ENCODE results near the gene EPB41L2.

The EPB41L2 gene

GRCh38 chr6:130895516-130895915 is 167.5 kb downstream of the EPB41L2 start:
- no peaks in the 10 kb centered on the region for H3K4me1 ChIP-seq (ENCODE audit: control insufficient read depth in 1 of 2, insufficient read depth in 1 of 2, low read depth in 1 of 2, low read length in 1 of 2)
- no peaks in the 10 kb centered on the region for H3K9me3 ChIP-seq
- H3K27ac ChIP-seq: no peak overlapping the region
- TF ChIP-seq, protein P1, sequence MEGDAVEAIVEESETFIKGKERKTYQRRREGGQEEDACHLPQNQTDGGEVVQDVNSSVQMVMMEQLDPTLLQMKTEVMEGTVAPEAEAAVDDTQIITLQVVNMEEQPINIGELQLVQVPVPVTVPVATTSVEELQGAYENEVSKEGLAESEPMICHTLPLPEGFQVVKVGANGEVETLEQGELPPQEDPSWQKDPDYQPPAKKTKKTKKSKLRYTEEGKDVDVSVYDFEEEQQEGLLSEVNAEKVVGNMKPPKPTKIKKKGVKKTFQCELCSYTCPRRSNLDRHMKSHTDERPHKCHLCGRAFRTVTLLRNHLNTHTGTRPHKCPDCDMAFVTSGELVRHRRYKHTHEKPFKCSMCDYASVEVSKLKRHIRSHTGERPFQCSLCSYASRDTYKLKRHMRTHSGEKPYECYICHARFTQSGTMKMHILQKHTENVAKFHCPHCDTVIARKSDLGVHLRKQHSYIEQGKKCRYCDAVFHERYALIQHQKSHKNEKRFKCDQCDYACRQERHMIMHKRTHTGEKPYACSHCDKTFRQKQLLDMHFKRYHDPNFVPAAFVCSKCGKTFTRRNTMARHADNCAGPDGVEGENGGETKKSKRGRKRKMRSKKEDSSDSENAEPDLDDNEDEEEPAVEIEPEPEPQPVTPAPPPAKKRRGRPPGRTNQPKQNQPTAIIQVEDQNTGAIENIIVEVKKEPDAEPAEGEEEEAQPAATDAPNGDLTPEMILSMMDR (IDR thresholded peaks at IDR 0.05): no peak
- no peaks in the 10 kb centered on the region for H3K36me3 ChIP-seq
- no peaks in the 10 kb centered on the region for H3K27me3 ChIP-seq
- H3K4me3 ChIP-seq (ENCODE audit: low read depth in 1 of 2, low read length in 1 of 2): no peak overlapping the region

DNA sequence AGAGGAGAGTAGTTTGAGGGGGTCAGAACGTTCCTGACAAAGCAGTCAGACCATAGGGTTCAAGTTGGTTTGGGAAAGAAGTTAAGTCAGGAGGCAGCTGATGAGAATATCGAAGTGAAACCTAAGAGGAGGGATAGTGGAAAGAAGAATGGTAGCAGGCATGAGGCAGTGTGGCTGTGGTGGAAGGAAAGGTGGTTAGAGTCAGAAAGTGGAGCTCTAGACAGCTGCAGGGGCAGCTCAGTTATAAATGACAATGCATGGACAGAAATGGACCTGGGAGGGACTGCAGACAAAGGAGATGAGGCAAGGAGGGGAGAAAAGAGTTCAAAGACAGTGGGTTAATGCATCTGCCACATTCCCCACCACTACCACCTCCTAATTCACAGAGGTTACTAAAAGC is 169.3 kb downstream of the EPB41L2 start:
- no peak overlapping the region for H3K27ac ChIP-seq
- no peaks in the 10 kb centered on the region for H3K4me1 ChIP-seq (ENCODE audit: control insufficient read depth in 1 of 2, insufficient read depth in 1 of 2, low read depth in 1 of 2, low read length in 1 of 2)
- H3K4me3 ChIP-seq (ENCODE audit: low read depth in 1 of 2, low read length in 1 of 2): no peak overlapping the region
- H3K27me3 ChIP-seq: no peaks in the 10 kb centered on the region
- TF ChIP-seq, protein P1 (IDR thresholded peaks at IDR 0.05): no peak
- H3K9me3 ChIP-seq: no peaks in the 10 kb centered on the region
- no peaks in the 10 kb centered on the region for H3K36me3 ChIP-seq

- Histone ChIP-seq H3K4me3 (ENCODE audit: low read depth in 1 of 2, low read length in 1 of 2) (no peak overlapping the region), H3K36me3 (no peaks in the 10 kb centered on the region), H3K27ac (no peak overlapping the region), H3K4me1 (ENCODE audit: control insufficient read depth in 1 of 2, insufficient read depth in 1 of 2, low read depth in 1 of 2, low read length in 1 of 2) (no peaks in the 10 kb centered on the region), H3K27me3 (no peaks in the 10 kb centered on the region), H3K9me3 (no peaks in the 10 kb centered on the region)
- TF ChIP-seq, protein P1 (IDR thresholded peaks at IDR 0.05): no peak
These were observed 169.8 kb downstream of the EPB41L2 start for GRCh38 chr6:130893277-130893676.

- TF ChIP-seq, protein P1 (IDR thresholded peaks at IDR 0.05): no peak
- Histone ChIP-seq H3K27ac (no peak overlapping the region), H3K4me3 (ENCODE audit: low read depth in 1 of 2, low read length in 1 of 2) (no peak overlapping the region), H3K4me1 (ENCODE audit: control insufficient read depth in 1 of 2, insufficient read depth in 1 of 2, low read depth in 1 of 2, low read length in 1 of 2) (no peaks in the 10 kb centered on the region), H3K27me3 (no peaks in the 10 kb centered on the region), H3K36me3 (no peaks in the 10 kb centered on the region), H3K9me3 (no peaks in the 10 kb centered on the region)
These were observed 172.5 kb downstream of the EPB41L2 start for GRCh38 chr6:130890521-130890971.

- Histone ChIP-seq H3K27ac (no peak overlapping the region), H3K27me3 (no peaks in the 10 kb centered on the region), H3K4me3 (ENCODE audit: low read depth in 1 of 2, low read length in 1 of 2) (no peak overlapping the region), H3K9me3 (no peaks in the 10 kb centered on the region), H3K36me3 (no peaks in the 10 kb centered on the region), H3K4me1 (ENCODE audit: control insufficient read depth in 1 of 2, insufficient read depth in 1 of 2, low read depth in 1 of 2, low read length in 1 of 2) (no peaks in the 10 kb centered on the region)
- TF ChIP-seq, protein P1 (IDR thresholded peaks at IDR 0.05): no peak
These were observed 173.6 kb downstream of the EPB41L2 start for GRCh38 chr6:130889423-130889822.

DNA sequence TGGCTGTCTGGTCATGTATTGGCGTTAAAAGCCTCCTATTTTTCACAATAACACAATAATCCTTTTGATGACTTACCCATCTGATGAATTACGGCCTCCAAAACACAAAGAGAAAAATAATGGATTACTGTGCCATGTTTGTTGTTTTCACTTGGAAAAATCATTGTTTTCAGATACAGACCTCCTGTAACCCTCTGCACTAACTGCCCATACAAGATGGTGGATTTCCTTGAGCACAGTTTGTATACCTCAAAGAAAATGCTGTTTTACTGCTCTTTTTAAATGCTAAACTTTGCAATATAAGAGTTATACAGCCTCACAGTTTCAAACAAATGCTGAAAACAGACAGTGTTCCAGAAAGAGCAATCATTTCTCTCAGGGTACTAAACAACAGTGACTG is 174.8 kb downstream of the EPB41L2 start:
- H3K36me3 ChIP-seq: no peaks in the 10 kb centered on the region
- no peaks in the 10 kb centered on the region for H3K27me3 ChIP-seq
- TF ChIP-seq, protein P1 (IDR thresholded peaks at IDR 0.05): no peak
- no peaks in the 10 kb centered on the region for H3K9me3 ChIP-seq
- H3K4me1 ChIP-seq (ENCODE audit: control insufficient read depth in 1 of 2, insufficient read depth in 1 of 2, low read depth in 1 of 2, low read length in 1 of 2): no peaks in the 10 kb centered on the region
- no peak overlapping the region for H3K27ac ChIP-seq
- H3K4me3 ChIP-seq (ENCODE audit: low read depth in 1 of 2, low read length in 1 of 2): no peak overlapping the region
